Activated T-helper 2 cell treated with anti-CD3 and anti-CD28 coated beads, Interferon-gamma antibody, Interleukin-2, Interleukin-4, amounts not matched to agents 10 μg/mL and 5 μg/mL and 100 μg/mL, durations not matched to agents 14 hours and 24 hours and 36 hours (primary cell): Measurements from ENCODE around the gene ARID5B. TPM values are rescaled to one million over a fixed set of nuclear protein-coding genes. Genes with fewer than 3 reads are reported as not detected.
"Not testable (repeated sequence)": the region's sequence is repeated elsewhere in the genome, so short reads cannot be mapped to it uniquely, and the experiment has no call there.

Experiments
- DNase-seq: peaks from one replicate; pipeline ENCODE4 v3.0.0; 2021; ENCODE audit warnings: low spot score
- H3K27ac Mint-ChIP-seq: one replicate; pipeline ENCODE4 v1.8.0; 2021; ENCODE audit warnings: mixed read lengths
- H3K27me3 Mint-ChIP-seq: one replicate; pipeline ENCODE4 v1.8.0; 2021; ENCODE audit warnings: low read depth, mixed read lengths
- H3K36me3 Mint-ChIP-seq: one replicate; pipeline ENCODE4 v1.8.0; 2021; ENCODE audit warnings: low read depth, mixed read lengths
- H3K4me1 Mint-ChIP-seq: one replicate; pipeline ENCODE4 v1.8.0; 2021; ENCODE audit warnings: low read depth, mixed read lengths
- H3K4me3 Mint-ChIP-seq: one replicate; pipeline ENCODE4 v1.8.0; 2021; ENCODE audit warnings: low read depth, mild to moderate bottlenecking, moderate library complexity, mixed read lengths
- H3K9me3 Mint-ChIP-seq: one replicate; pipeline ENCODE4 v1.8.0; 2021; ENCODE audit warnings: mixed read lengths
- intact Hi-C: fragments of 100-400 bp; cut with micrococcal nuclease; formaldehyde crosslinking; loops from one replicate; pipeline ENCODE4 v1.15.1; 2023
- total RNA-seq: library from RNA; stranded (reverse); gene quantifications from 2 replicates; pipeline ENCODE4 v1.2.3, GENCODE V29; 2022

Gene ARID5B
- 34.9 and 35.7 TPM in 2 replicates for total RNA-seq

GRCh38 chr10:61900829-61901792 is at the start of gene ARID5B:
ARID5B (plus strand) TSS chr10:61901699; CDS start chr10:61901710, 11 bp downstream.
- peaks cover 54% of the 10 kb centered on the region for H3K4me1 Mint-ChIP-seq
- H3K9me3 Mint-ChIP-seq = no peaks in the 10 kb centered on the region

GRCh38 chr10:61852261-61852660 is 49.2 kb upstream of the ARID5B start:
- Mint-ChIP-seq H3K27me3 (no peaks in the 10 kb centered on the region), H3K9me3 (no peaks in the 10 kb centered on the region), H3K4me1 (peaks cover 3% of the 10 kb centered on the region), H3K36me3 (no peaks in the 10 kb centered on the region), H3K4me3 (no peak overlapping the region), H3K27ac (no peak overlapping the region)
- intact Hi-C loops = no loop called here
- no peak for DNase-seq

More at GRCh38 chr10:61900829-61901792, at the start of gene ARID5B:
- no peaks in the 10 kb centered on the region for H3K27me3 Mint-ChIP-seq
- peak; percentile 44 for DNase-seq
- intact Hi-C loops = loop anchor here (1.0 to 10.0 kb wide), 6 partner anchors 147 to 954 kb away; no protein-coding TSS in a partner anchor
- peaks cover 15% of the 10 kb centered on the region for H3K36me3 Mint-ChIP-seq
- peak within 1 kb of the TSS; percentile 95 for H3K4me3 Mint-ChIP-seq
- peak within 1 kb of the TSS; percentile 97 for H3K27ac Mint-ChIP-seq

GRCh38 chr10:61855771-61856170 is 45.7 kb upstream of the ARID5B start:
- Mint-ChIP-seq H3K27me3 (no peaks in the 10 kb centered on the region), H3K27ac (no peak overlapping the region), H3K4me3 (no peak overlapping the region), H3K4me1 (no peaks in the 10 kb centered on the region), H3K9me3 (no peaks in the 10 kb centered on the region), H3K36me3 (no peaks in the 10 kb centered on the region)
- no peak for DNase-seq
- intact Hi-C loops = no loop called here

GRCh38 chr10:61857746-61858145 is 43.8 kb upstream of the ARID5B start:
- Mint-ChIP-seq H3K27me3 (peaks cover 3% of the 10 kb centered on the region), H3K27ac (no peak overlapping the region), H3K9me3 (no peaks in the 10 kb centered on the region), H3K4me3 (no peak overlapping the region), H3K36me3 (no peaks in the 10 kb centered on the region), H3K4me1 (no peaks in the 10 kb centered on the region)
- no peak for DNase-seq
- intact Hi-C loops = no loop called here

GRCh38 chr10:61859786-61860185 is 41.7 kb upstream of the ARID5B start:
- Mint-ChIP-seq H3K27me3 (peaks cover 3% of the 10 kb centered on the region), H3K9me3 (no peaks in the 10 kb centered on the region), H3K4me1 (no peaks in the 10 kb centered on the region), H3K27ac (no peak overlapping the region), H3K36me3 (no peaks in the 10 kb centered on the region), H3K4me3 (no peak overlapping the region)
- intact Hi-C loops = no loop called here
- DNase-seq = no peak

- Mint-ChIP-seq H3K4me3 (no peak overlapping the region), H3K9me3 (no peaks in the 10 kb centered on the region), H3K27me3 (peaks cover 3% of the 10 kb centered on the region), H3K4me1 (no peaks in the 10 kb centered on the region), H3K27ac (no peak overlapping the region), H3K36me3 (no peaks in the 10 kb centered on the region)
- intact Hi-C loops = no loop called here
- DNase-seq = no peak
Observed at GRCh38 chr10:61860964-61861758, 40.3 kb upstream of the ARID5B start.

- H3K4me3 Mint-ChIP-seq = no peak overlapping the region
- H3K27ac Mint-ChIP-seq = no peak overlapping the region
- peaks cover 4% of the 10 kb centered on the region for H3K4me1 Mint-ChIP-seq
- no peaks in the 10 kb centered on the region for H3K36me3 Mint-ChIP-seq
- H3K9me3 Mint-ChIP-seq = no peaks in the 10 kb centered on the region
- H3K27me3 Mint-ChIP-seq = peaks cover 3% of the 10 kb centered on the region
- DNase-seq = no peak
- intact Hi-C loops = no loop called here
Observed at GRCh38 chr10:61863981-61864380, 37.5 kb upstream of the ARID5B start.

- intact Hi-C loops = no loop called here
- no peaks in the 10 kb centered on the region for H3K36me3 Mint-ChIP-seq
- H3K4me1 Mint-ChIP-seq = peaks cover 4% of the 10 kb centered on the region
- no peak overlapping the region for H3K27ac Mint-ChIP-seq
- no peak for DNase-seq
- H3K4me3 Mint-ChIP-seq = no peak overlapping the region
- peaks cover 3% of the 10 kb centered on the region for H3K27me3 Mint-ChIP-seq
- H3K9me3 Mint-ChIP-seq = no peaks in the 10 kb centered on the region
Observed at GRCh38 chr10:61866700-61867368, 34.7 kb upstream of the ARID5B start.

- H3K27ac Mint-ChIP-seq, intact Hi-C loops: not testable (repeated sequence)
Observed at GRCh38 chr10:61867374-61867773, 34.1 kb upstream of the ARID5B start.

GRCh38 chr10:61867817-61868216 is 33.7 kb upstream of the ARID5B start:
- peak overlapping the region; percentile 26 for H3K4me3 Mint-ChIP-seq
- DNase-seq = peak; percentile 49
- H3K27ac Mint-ChIP-seq, H3K36me3 Mint-ChIP-seq, intact Hi-C loops, H3K27me3 Mint-ChIP-seq, H3K9me3 Mint-ChIP-seq, H3K4me1 Mint-ChIP-seq: not testable (repeated sequence)

More at GRCh38 chr10:61867374-61867773, 34.1 kb upstream of the ARID5B start:
- H3K4me1 Mint-ChIP-seq, DNase-seq, H3K36me3 Mint-ChIP-seq, H3K27me3 Mint-ChIP-seq, H3K9me3 Mint-ChIP-seq: not testable (repeated sequence)
- peak overlapping the region; percentile 21 for H3K4me3 Mint-ChIP-seq

- no peaks in the 10 kb centered on the region for H3K9me3 Mint-ChIP-seq
- peaks cover 7% of the 10 kb centered on the region for H3K27me3 Mint-ChIP-seq
- H3K36me3 Mint-ChIP-seq = no peaks in the 10 kb centered on the region
Observed at GRCh38 chr10:61869041-61869675, 32.3 kb upstream of the ARID5B start.

More at GRCh38 chr10:61869041-61869675, 32.3 kb upstream of the ARID5B start:
- H3K4me1 Mint-ChIP-seq = peaks cover 7% of the 10 kb centered on the region
- intact Hi-C loops = no loop called here
- H3K27ac Mint-ChIP-seq = no peak overlapping the region
- H3K4me3 Mint-ChIP-seq = no peak overlapping the region
- no peak for DNase-seq
